ENCODE measurements around the gene CYP4A22. TPM values are rescaled to one million over a fixed set of nuclear protein-coding genes. Genes with fewer than 3 reads are reported as not detected.

CYP4A22 gene
- total and polyA plus RNA-seq, 2 experiments from 2014 or later = not detected

GRCh38 chr1:47188791-47189785, 51.8 kb downstream of the CYP4A22 start (continued):
- TF ChIP-seq ZNF462 (CRISPR knock-in tag; IDR thresholded peaks at IDR 0.05) = no peak
- TF ChIP-seq NANOG (IDR thresholded peaks at IDR 0.05; ENCODE audit: borderline replicate concordance) = no peak
- TF ChIP-seq, protein P1, sequence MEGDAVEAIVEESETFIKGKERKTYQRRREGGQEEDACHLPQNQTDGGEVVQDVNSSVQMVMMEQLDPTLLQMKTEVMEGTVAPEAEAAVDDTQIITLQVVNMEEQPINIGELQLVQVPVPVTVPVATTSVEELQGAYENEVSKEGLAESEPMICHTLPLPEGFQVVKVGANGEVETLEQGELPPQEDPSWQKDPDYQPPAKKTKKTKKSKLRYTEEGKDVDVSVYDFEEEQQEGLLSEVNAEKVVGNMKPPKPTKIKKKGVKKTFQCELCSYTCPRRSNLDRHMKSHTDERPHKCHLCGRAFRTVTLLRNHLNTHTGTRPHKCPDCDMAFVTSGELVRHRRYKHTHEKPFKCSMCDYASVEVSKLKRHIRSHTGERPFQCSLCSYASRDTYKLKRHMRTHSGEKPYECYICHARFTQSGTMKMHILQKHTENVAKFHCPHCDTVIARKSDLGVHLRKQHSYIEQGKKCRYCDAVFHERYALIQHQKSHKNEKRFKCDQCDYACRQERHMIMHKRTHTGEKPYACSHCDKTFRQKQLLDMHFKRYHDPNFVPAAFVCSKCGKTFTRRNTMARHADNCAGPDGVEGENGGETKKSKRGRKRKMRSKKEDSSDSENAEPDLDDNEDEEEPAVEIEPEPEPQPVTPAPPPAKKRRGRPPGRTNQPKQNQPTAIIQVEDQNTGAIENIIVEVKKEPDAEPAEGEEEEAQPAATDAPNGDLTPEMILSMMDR (conservative IDR thresholded peaks at IDR 0.05; ENCODE audit: low read depth in 2 of 2) = no peak
- TF ChIP-seq EZH2 (IDR thresholded peaks at IDR 0.05; ENCODE audit: low read depth, unreplicated experiment) = no peak
- no peak for TF ChIP-seq STAT1 (IDR thresholded peaks at IDR 0.05; ENCODE audit: unreplicated experiment)
